ENCODE data around the gene ATRNL1.

The ATRNL1 gene

GRCh38 chr10:115580239-115580638 is 487.1 kb downstream of the ATRNL1 start:
- H2AFZ ChIP-seq (ENCODE audit: low read depth, low read length): no peak overlapping the region
- no peak overlapping the region for H3K27ac ChIP-seq (ENCODE audit: low read length)
- H3K4me3 ChIP-seq (ENCODE audit: low read depth in 1 of 2, low read length in 2 of 2): no peak overlapping the region
- H3K36me3 ChIP-seq (ENCODE audit: insufficient read depth, low read length): no peaks in the 10 kb centered on the region
- DNase-seq: no peak
- H4K20me1 ChIP-seq (ENCODE audit: insufficient read depth, low read length): no peaks in the 10 kb centered on the region
- no peaks in the 10 kb centered on the region for H3K27me3 ChIP-seq (ENCODE audit: insufficient read depth, low read length, poor library complexity)
- no peak for ATAC-seq (ENCODE audit: insufficient read depth, low read depth)
- no peak overlapping the region for H3K4me2 ChIP-seq (ENCODE audit: insufficient read depth, low read length)
- H3K79me2 ChIP-seq (ENCODE audit: insufficient read depth, low read length): no peaks in the 10 kb centered on the region
- H3K9ac ChIP-seq (ENCODE audit: low read depth, low read length): no peak overlapping the region
- TF ChIP-seq EZH2 (IDR thresholded peaks at IDR 0.05; ENCODE audit: borderline replicate concordance, low read depth, low read length, severe bottlenecking) (no peak), CTCF (IDR thresholded peaks at IDR 0.05; ENCODE audit: borderline replicate concordance, extremely low read depth, low read length, poor library complexity, severe bottlenecking) (no peak)
- H3K9me3 ChIP-seq (ENCODE audit: insufficient read depth, low read length, severe bottlenecking): no peaks in the 10 kb centered on the region
- H3K4me1 ChIP-seq (ENCODE audit: insufficient read depth, low read length): no peaks in the 10 kb centered on the region

GRCh38 chr10:115593060-115593459 is 499.9 kb downstream of the ATRNL1 start:
- no peak overlapping the region for H3K4me3 ChIP-seq (ENCODE audit: low read depth in 1 of 2, low read length in 2 of 2)
- ATAC-seq (ENCODE audit: insufficient read depth, low read depth): no peak
- no peaks in the 10 kb centered on the region for H3K27me3 ChIP-seq (ENCODE audit: insufficient read depth, low read length, poor library complexity)

GRCh38 chr10:115604627-115605026 is 511.5 kb downstream of the ATRNL1 start:
- Histone ChIP-seq H3K9me3 (ENCODE audit: insufficient read depth, low read length, severe bottlenecking) (no peaks in the 10 kb centered on the region), H3K4me2 (ENCODE audit: insufficient read depth, low read length) (no peak overlapping the region), H3K9ac (ENCODE audit: low read depth, low read length) (no peak overlapping the region), H3K27me3 (ENCODE audit: insufficient read depth, low read length, poor library complexity) (no peaks in the 10 kb centered on the region), H3K79me2 (ENCODE audit: insufficient read depth, low read length) (no peaks in the 10 kb centered on the region), H3K27ac (ENCODE audit: low read length) (no peak overlapping the region), H3K4me1 (ENCODE audit: insufficient read depth, low read length) (no peaks in the 10 kb centered on the region), H4K20me1 (ENCODE audit: insufficient read depth, low read length) (no peaks in the 10 kb centered on the region), H3K4me3 (ENCODE audit: low read depth in 1 of 2, low read length in 2 of 2) (no peak overlapping the region), H3K36me3 (ENCODE audit: insufficient read depth, low read length) (no peaks in the 10 kb centered on the region), H2AFZ (ENCODE audit: low read depth, low read length) (no peak overlapping the region)
- ATAC-seq (ENCODE audit: insufficient read depth, low read depth) (no peak), DNase-seq (no peak)
- TF ChIP-seq CTCF (IDR thresholded peaks at IDR 0.05; ENCODE audit: borderline replicate concordance, extremely low read depth, low read length, poor library complexity, severe bottlenecking): no peak
- no peak for TF ChIP-seq EZH2 (IDR thresholded peaks at IDR 0.05; ENCODE audit: borderline replicate concordance, low read depth, low read length, severe bottlenecking)

More at GRCh38 chr10:115593060-115593459, 499.9 kb downstream of the ATRNL1 start:
- H3K79me2 ChIP-seq (ENCODE audit: insufficient read depth, low read length): no peaks in the 10 kb centered on the region
- no peak overlapping the region for H3K9ac ChIP-seq (ENCODE audit: low read depth, low read length)
- no peak overlapping the region for H2AFZ ChIP-seq (ENCODE audit: low read depth, low read length)
- H3K36me3 ChIP-seq (ENCODE audit: insufficient read depth, low read length): no peaks in the 10 kb centered on the region
- no peak for TF ChIP-seq EZH2 (IDR thresholded peaks at IDR 0.05; ENCODE audit: borderline replicate concordance, low read depth, low read length, severe bottlenecking)
- TF ChIP-seq CTCF (IDR thresholded peaks at IDR 0.05; ENCODE audit: borderline replicate concordance, extremely low read depth, low read length, poor library complexity, severe bottlenecking): no peak
- H3K4me2 ChIP-seq (ENCODE audit: insufficient read depth, low read length): no peak overlapping the region
- H3K9me3 ChIP-seq (ENCODE audit: insufficient read depth, low read length, severe bottlenecking): no peaks in the 10 kb centered on the region
- no peaks in the 10 kb centered on the region for H4K20me1 ChIP-seq (ENCODE audit: insufficient read depth, low read length)
- DNase-seq: no peak
- no peak overlapping the region for H3K27ac ChIP-seq (ENCODE audit: low read length)
- no peaks in the 10 kb centered on the region for H3K4me1 ChIP-seq (ENCODE audit: insufficient read depth, low read length)

- no peaks in the 10 kb centered on the region for H3K9me3 ChIP-seq (ENCODE audit: insufficient read depth, low read length, severe bottlenecking)
- no peaks in the 10 kb centered on the region for H4K20me1 ChIP-seq (ENCODE audit: insufficient read depth, low read length)
- no peaks in the 10 kb centered on the region for H3K4me1 ChIP-seq (ENCODE audit: insufficient read depth, low read length)
- H3K27me3 ChIP-seq (ENCODE audit: insufficient read depth, low read length, poor library complexity): no peaks in the 10 kb centered on the region
- H3K27ac ChIP-seq (ENCODE audit: low read length): no peak overlapping the region
- no peaks in the 10 kb centered on the region for H3K79me2 ChIP-seq (ENCODE audit: insufficient read depth, low read length)
- DNase-seq: no peak
- no peak overlapping the region for H3K9ac ChIP-seq (ENCODE audit: low read depth, low read length)
- H3K36me3 ChIP-seq (ENCODE audit: insufficient read depth, low read length): no peaks in the 10 kb centered on the region
- TF ChIP-seq CTCF (IDR thresholded peaks at IDR 0.05; ENCODE audit: borderline replicate concordance, extremely low read depth, low read length, poor library complexity, severe bottlenecking): no peak
- no peak for TF ChIP-seq EZH2 (IDR thresholded peaks at IDR 0.05; ENCODE audit: borderline replicate concordance, low read depth, low read length, severe bottlenecking)
- no peak overlapping the region for H3K4me3 ChIP-seq (ENCODE audit: low read depth in 1 of 2, low read length in 2 of 2)
- H2AFZ ChIP-seq (ENCODE audit: low read depth, low read length): no peak overlapping the region
- no peak overlapping the region for H3K4me2 ChIP-seq (ENCODE audit: insufficient read depth, low read length)
- no peak for ATAC-seq (ENCODE audit: insufficient read depth, low read depth)
These were observed 512.9 kb downstream of the ATRNL1 start for GRCh38 chr10:115606086-115606485.
